ENCODE data around the gene ASXL1. TPM values are rescaled to one million over a fixed set of nuclear protein-coding genes. Genes with fewer than 3 reads are reported as not detected.
"Not testable (repeated sequence)": the region's sequence is repeated elsewhere in the genome, so short reads cannot be mapped to it uniquely, and the experiment has no call there.

Gene ASXL1
- polyA plus RNA-seq (2013, experiment 1 of 2) = 65.8 TPM
- polyA plus RNA-seq (2013, experiment 2 of 2) = 61.7 TPM

DNA sequence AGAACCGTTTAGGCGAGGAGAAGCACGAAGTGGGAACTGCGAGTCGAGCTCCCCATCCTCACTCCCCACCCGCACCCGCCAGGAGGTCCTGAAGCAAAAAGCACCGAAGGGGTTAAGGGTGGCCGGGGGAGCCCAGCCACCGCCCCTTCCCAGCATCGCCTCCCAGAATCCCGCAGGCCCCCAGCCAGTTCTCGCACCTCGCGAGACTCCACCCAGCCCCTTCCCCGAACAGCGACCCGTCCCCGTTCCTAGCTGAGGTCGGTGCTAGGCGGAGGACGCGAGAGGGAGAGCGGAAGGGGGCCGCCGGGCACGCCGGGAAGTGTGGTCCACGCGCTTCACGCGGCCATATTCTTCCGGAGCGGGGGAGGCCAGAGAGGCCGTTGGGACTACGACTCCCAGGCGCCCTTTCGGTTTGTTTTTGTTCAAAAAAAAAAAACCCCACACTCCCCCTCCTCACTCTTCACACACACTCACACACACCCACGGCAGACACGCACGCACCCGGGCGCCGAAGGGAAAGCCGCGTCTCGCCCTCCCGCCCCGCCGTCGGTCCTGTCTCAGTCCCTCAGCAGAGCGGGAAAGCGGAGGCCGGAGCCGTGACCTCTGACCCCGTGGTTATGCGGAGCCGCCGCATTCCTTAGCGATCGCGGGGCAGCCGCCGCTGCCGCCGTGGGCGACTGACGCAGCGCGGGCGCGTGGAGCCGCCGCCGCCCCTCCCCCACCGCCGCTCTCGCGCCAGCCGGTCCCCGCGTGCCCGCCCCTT, at the start of gene ASXL1:
Gene ASXL1, plus strand, starts transcription at position 463 of the 763 bp plus-strand sequence. CDS start 445 bp downstream, outside the sequence.
- H3K4me3 ChIP-seq (ENCODE audit: extremely low read depth, insufficient read depth, low read length, poor library complexity, severe bottlenecking) = peak within 1 kb of the TSS; percentile 83
- peaks cover 14% of the 10 kb centered on the region for H3K36me3 ChIP-seq (ENCODE audit: control insufficient read depth, insufficient read depth, low read length)
- H3K9me3 ChIP-seq (ENCODE audit: control insufficient read depth, low read length) = peaks cover 9% of the 10 kb centered on the region
- 0 to 1% methylated on average over 37 to 51 of the region's 83 CpGs for WGBS, 2 experiments (ENCODE audit: insufficient coverage in 2 of 2)
- peak within 1 kb of the TSS; percentile 99 for H3K27ac ChIP-seq (ENCODE audit: low read depth, low read length, severe bottlenecking)
- H3K4me1 ChIP-seq (ENCODE audit: control insufficient read depth, insufficient read depth, low read length, poor library complexity, severe bottlenecking) = peaks cover 25% of the 10 kb centered on the region

DNA sequence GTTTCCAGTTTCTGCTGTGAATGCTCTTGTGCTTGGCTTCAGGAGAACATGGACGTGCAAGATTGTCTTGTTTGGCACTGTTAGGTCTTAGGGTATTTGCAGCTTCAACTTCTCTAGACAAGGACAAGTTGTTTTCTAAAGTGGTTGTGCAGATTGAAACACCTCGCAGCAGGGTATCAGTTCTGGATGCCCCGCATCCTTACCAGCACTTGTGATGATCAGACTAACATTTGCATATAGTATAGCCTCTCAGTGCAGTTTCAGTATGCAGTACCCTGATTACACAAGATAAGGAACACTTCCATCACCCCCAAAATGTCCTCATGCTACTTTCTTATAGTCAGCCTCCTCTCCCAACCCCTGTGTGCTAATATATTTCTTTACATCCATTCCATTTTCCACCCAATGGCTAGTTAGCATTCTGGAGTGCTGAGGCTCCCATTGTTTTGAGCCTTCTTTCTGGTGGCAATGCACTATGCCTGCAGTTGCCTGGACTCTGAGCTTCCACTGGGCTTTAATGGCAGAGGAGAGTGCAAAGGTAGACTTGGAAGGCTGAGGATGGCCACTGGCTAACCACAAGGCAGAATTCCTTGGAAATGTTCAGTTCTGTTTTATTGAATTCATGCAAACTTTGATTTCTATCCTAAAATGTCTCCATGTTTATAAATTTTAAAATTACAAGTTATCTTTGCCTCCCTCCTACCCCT, 45.3 kb upstream of the ASXL1 start:
- H3K36me3 ChIP-seq (ENCODE audit: control insufficient read depth, insufficient read depth, low read length) = peaks cover 59% of the 10 kb centered on the region
- H3K27ac ChIP-seq (ENCODE audit: low read depth, low read length, severe bottlenecking) = no peak overlapping the region
- H3K9me3 ChIP-seq (ENCODE audit: control insufficient read depth, low read length) = no peaks in the 10 kb centered on the region
- WGBS, 2 experiments (ENCODE audit: insufficient coverage in 2 of 2) = 67 to 94% methylated on average over 1 to 2 of the region's 3 CpGs
- H3K4me1 ChIP-seq (ENCODE audit: control insufficient read depth, insufficient read depth, low read length, poor library complexity, severe bottlenecking) = no peaks in the 10 kb centered on the region
- H3K4me3 ChIP-seq (ENCODE audit: extremely low read depth, insufficient read depth, low read length, poor library complexity, severe bottlenecking) = no peak overlapping the region

DNA sequence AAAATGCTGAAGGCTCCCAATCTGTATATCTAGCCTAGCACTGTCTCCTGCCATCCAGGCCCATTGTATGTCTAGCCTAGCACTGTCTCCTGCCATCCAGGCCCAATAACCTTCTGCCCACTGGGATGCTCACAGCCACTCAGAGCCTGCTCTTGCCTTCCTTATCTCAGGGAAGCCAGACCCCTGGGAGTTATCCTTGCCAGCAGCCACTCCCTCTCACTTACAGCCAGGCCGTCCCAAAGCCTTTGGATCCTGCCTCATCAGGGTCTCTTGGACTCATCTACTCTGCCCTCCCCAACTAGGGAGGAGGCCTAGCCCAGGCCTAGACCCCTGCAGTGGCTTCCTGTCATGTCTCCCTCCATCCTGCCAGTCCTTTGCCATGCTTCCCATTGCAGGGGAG, 43.4 kb upstream of the ASXL1 start:
- no peak overlapping the region for H3K27ac ChIP-seq (ENCODE audit: low read depth, low read length, severe bottlenecking)
- H3K4me1 ChIP-seq (ENCODE audit: control insufficient read depth, insufficient read depth, low read length, poor library complexity, severe bottlenecking) = no peaks in the 10 kb centered on the region
- no peak overlapping the region for H3K4me3 ChIP-seq (ENCODE audit: extremely low read depth, insufficient read depth, low read length, poor library complexity, severe bottlenecking)
- H3K9me3 ChIP-seq (ENCODE audit: control insufficient read depth, low read length) = no peaks in the 10 kb centered on the region
- peaks cover 64% of the 10 kb centered on the region for H3K36me3 ChIP-seq (ENCODE audit: control insufficient read depth, insufficient read depth, low read length)
- WGBS, 2 experiments (ENCODE audit: insufficient coverage in 2 of 2) = 60 to 71% methylated on average over 1 of the region's 1 CpG

DNA sequence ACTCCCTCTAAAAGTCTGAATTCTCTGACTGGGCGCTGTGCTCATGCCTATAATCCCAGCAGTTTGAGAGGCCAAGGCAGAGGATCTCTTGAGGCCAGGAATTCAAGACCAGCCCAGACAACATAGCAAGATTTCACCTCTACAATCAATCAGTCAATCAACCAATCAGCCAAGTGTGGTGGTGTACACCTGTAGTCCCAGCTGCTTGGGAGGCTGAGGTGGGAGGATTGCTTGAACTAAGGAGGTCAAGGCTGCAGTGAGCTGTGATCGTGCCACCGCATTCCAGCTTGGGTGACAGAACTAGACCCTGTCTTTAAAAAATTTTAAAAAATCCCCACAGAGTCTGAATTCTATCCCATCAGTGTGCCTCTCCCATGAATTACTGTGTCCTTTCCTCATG, 42.7 kb upstream of the ASXL1 start:
- WGBS, 2 experiments (ENCODE audit: insufficient coverage in 2 of 2) = 90 to 93% methylated on average over 2 to 3 of the region's 3 CpGs
- Histone ChIP-seq H3K36me3 (ENCODE audit: control insufficient read depth, insufficient read depth, low read length) (peaks cover 59% of the 10 kb centered on the region), H3K9me3 (ENCODE audit: control insufficient read depth, low read length) (no peaks in the 10 kb centered on the region), H3K27ac (ENCODE audit: low read depth, low read length, severe bottlenecking) (no peak overlapping the region), H3K4me1 (ENCODE audit: control insufficient read depth, insufficient read depth, low read length, poor library complexity, severe bottlenecking) (no peaks in the 10 kb centered on the region), H3K4me3 (ENCODE audit: extremely low read depth, insufficient read depth, low read length, poor library complexity, severe bottlenecking) (no peak overlapping the region)

DNA sequence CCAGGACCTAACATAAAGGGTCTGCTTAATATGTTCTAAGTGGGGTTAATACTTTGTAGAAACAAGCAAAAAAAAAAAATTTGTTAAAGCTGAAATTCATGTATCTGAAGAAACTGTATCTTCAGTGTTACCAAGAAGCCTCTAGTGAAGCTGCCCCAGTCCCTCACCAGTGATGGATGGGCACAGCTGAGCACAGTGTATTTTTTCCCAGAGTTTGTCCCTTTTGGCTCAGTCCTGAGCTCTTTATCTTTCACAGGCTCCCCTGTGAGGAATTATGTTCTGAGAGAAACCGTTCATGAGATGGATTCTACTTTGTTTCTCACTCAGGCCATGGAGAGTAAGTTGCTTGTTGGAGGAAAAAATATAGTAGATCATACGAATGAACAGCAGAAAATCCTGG, 42.2 kb upstream of the ASXL1 start:
- H3K27ac ChIP-seq (ENCODE audit: low read depth, low read length, severe bottlenecking) = no peak overlapping the region
- H3K36me3 ChIP-seq (ENCODE audit: control insufficient read depth, insufficient read depth, low read length) = peaks cover 58% of the 10 kb centered on the region
- no peaks in the 10 kb centered on the region for H3K4me1 ChIP-seq (ENCODE audit: control insufficient read depth, insufficient read depth, low read length, poor library complexity, severe bottlenecking)
- no peaks in the 10 kb centered on the region for H3K9me3 ChIP-seq (ENCODE audit: control insufficient read depth, low read length)
- H3K4me3 ChIP-seq (ENCODE audit: extremely low read depth, insufficient read depth, low read length, poor library complexity, severe bottlenecking) = no peak overlapping the region
- WGBS, 2 experiments (ENCODE audit: insufficient coverage in 2 of 2) = 100% methylated on average over 2 of the region's 2 CpGs

DNA sequence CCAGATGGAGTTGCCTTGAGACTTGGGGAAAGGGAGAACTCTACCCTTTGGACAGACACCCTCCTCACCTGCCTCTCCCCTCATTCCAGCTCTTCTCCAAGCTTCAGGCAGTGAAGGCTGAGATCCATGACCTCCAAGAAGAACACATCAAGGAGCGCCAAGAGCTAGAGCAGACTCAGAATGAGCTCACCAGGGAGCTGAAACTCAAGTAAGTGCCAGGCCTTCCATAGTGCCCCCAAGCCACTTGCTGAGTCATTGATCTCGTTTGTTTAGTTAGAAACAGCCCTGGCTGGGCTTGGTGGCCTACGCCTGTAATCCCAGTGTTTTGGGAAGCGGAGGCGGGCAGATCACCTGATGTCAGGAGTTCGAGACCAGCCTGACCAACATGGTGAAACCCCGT, 41.5 kb upstream of the ASXL1 start:
- H3K36me3 ChIP-seq (ENCODE audit: control insufficient read depth, insufficient read depth, low read length) = peaks cover 58% of the 10 kb centered on the region
- H3K4me1 ChIP-seq (ENCODE audit: control insufficient read depth, insufficient read depth, low read length, poor library complexity, severe bottlenecking) = no peaks in the 10 kb centered on the region
- no peak overlapping the region for H3K4me3 ChIP-seq (ENCODE audit: extremely low read depth, insufficient read depth, low read length, poor library complexity, severe bottlenecking)
- H3K27ac ChIP-seq (ENCODE audit: low read depth, low read length, severe bottlenecking) = no peak overlapping the region
- WGBS, 2 experiments (ENCODE audit: insufficient coverage in 2 of 2) = 96 to 97% methylated on average over 7 of the region's 7 CpGs
- H3K9me3 ChIP-seq (ENCODE audit: control insufficient read depth, low read length) = no peaks in the 10 kb centered on the region

DNA sequence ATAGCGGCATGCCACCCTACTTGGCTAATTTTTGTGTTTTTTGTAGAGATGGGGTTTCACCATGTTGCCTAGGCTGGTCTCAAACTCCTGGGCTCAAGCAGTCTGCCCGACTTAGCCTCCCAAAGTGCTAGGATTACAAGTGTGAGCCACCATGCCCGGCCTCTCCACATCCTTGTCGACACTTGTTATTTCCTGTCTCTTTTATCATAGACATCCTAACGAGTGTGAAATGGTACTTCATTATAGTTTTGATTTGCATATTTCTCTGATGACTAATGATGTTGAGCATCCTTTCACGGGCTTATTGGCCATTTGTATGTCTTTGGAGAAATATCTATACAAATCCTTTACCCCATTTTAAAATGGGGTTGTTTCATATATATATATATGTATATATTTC, 39.0 kb upstream of the ASXL1 start:
- H3K27ac ChIP-seq (ENCODE audit: low read depth, low read length, severe bottlenecking) = no peak overlapping the region
- H3K36me3 ChIP-seq (ENCODE audit: control insufficient read depth, insufficient read depth, low read length) = peaks cover 44% of the 10 kb centered on the region
- H3K4me3 ChIP-seq (ENCODE audit: extremely low read depth, insufficient read depth, low read length, poor library complexity, severe bottlenecking) = no peak overlapping the region
- 92% methylated on average over 1 of the region's 6 CpGs; no CpG with 5 or more reads in 1 of the 2 experiments for WGBS, 2 experiments (ENCODE audit: insufficient coverage in 2 of 2)
- no peaks in the 10 kb centered on the region for H3K4me1 ChIP-seq (ENCODE audit: control insufficient read depth, insufficient read depth, low read length, poor library complexity, severe bottlenecking)
- H3K9me3 ChIP-seq (ENCODE audit: control insufficient read depth, low read length) = no peaks in the 10 kb centered on the region

DNA sequence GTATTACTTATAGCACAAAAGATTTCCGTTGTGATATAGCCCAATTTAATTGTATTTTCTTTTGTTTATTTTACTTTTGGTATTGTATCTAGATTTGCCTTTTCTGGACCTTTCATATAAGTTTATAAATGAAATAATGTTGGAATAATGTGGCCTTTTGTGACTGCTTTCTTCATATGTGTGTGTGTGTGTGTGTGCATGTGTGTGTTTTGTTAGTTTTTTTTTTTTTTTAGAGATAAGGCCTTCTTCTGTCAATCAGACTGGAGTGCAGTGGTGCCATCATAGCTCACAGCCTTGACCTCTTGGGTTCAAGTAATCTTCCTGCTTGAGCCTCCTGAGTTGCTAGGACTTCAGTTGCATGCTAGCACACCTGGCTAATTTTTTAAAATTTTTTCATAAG, 37.8 kb upstream of the ASXL1 start:
- no peak overlapping the region for H3K4me3 ChIP-seq (ENCODE audit: extremely low read depth, insufficient read depth, low read length, poor library complexity, severe bottlenecking)
- H3K27ac ChIP-seq (ENCODE audit: low read depth, low read length, severe bottlenecking) = no peak overlapping the region
- H3K4me1 ChIP-seq (ENCODE audit: control insufficient read depth, insufficient read depth, low read length, poor library complexity, severe bottlenecking) = no peaks in the 10 kb centered on the region
- WGBS, 2 experiments (ENCODE audit: insufficient coverage in 2 of 2) = 100% methylated on average over 1 of the region's 1 CpG; no CpG with 5 or more reads in 1 of the 2 experiments
- no peaks in the 10 kb centered on the region for H3K9me3 ChIP-seq (ENCODE audit: control insufficient read depth, low read length)
- H3K36me3 ChIP-seq (ENCODE audit: control insufficient read depth, insufficient read depth, low read length) = peaks cover 46% of the 10 kb centered on the region

DNA sequence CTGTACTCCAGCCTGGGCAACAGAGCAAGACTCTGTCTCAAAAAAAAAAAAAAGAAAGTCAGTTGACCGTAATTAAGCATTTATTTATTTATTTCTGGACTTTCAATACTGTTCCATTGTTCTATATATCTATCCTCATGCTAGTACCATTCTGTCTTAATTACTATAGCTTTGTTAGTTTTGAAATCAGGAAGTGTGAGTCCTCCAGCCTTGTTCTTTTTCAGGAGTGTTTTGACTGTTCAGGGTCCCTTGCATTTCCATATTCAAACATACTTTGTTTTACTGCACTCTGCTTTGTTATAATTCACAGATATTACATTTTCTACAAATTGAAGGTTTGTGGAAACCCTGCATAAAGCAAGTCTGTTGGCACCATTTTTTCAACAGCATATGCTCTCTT, 36.7 kb upstream of the ASXL1 start:
- WGBS, 2 experiments (ENCODE audit: insufficient coverage in 2 of 2) = no CpG with 5 or more reads among the region's 1 CpG
- peaks cover 35% of the 10 kb centered on the region for H3K36me3 ChIP-seq (ENCODE audit: control insufficient read depth, insufficient read depth, low read length)

DNA sequence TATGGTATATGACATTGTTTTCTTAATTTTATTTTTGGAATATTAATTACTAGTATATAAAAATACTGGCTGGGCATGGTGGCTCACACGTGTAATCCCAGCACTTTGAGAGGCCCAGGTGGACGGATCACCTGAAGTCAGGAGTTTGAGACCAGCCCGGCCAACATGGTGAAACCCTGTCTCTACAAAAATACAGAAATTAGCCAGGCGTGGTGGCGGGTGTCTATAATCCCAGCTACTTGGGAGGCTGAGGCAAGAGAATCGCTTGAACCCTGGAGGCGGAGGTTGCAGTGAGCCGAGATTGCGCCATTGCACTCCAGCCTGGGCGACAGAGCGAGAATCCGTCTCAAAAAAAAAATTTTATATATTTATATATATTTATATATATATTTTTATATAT, 35.9 kb upstream of the ASXL1 start:
- peaks cover 28% of the 10 kb centered on the region for H3K36me3 ChIP-seq (ENCODE audit: control insufficient read depth, insufficient read depth, low read length)
- not testable (repeated sequence) for H3K27ac ChIP-seq (ENCODE audit: low read depth, low read length, severe bottlenecking); H3K4me3 ChIP-seq (ENCODE audit: extremely low read depth, insufficient read depth, low read length, poor library complexity, severe bottlenecking); H3K9me3 ChIP-seq (ENCODE audit: control insufficient read depth, low read length)
- H3K4me1 ChIP-seq (ENCODE audit: control insufficient read depth, insufficient read depth, low read length, poor library complexity, severe bottlenecking) = peaks cover 14% of the 10 kb centered on the region
- whole genome bisulfite sequencing, 2 experiments (ENCODE audit: insufficient coverage in 2 of 2) = 93 to 97% methylated on average over 4 of the region's 12 CpGs

More for the DNA sequence above, 36.7 kb upstream of the ASXL1 start:
- Histone ChIP-seq H3K4me1 (ENCODE audit: control insufficient read depth, insufficient read depth, low read length, poor library complexity, severe bottlenecking) (peaks cover 5% of the 10 kb centered on the region), H3K27ac (ENCODE audit: low read depth, low read length, severe bottlenecking) (no peak overlapping the region), H3K9me3 (ENCODE audit: control insufficient read depth, low read length) (no peaks in the 10 kb centered on the region), H3K4me3 (ENCODE audit: extremely low read depth, insufficient read depth, low read length, poor library complexity, severe bottlenecking) (no peak overlapping the region)

DNA sequence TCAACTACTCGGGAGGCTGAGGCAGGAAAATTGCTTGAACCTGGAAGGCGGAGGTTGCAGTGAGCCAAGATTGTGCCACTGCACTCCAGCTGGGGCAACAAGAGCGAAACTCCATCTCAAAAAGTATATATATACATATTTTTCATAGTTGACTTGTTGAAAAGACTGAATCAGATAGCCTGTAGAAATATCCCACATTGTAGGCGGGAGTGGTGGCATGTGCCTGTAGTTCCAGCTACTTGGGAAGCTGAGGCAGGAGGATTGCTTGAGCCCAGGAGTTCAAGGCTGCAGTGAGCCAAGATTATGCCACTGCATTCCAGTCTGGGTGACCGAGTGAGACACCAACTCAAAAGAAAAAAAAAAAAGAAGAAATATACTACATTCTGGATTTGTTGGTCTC, 34.4 kb upstream of the ASXL1 start:
- H3K36me3 ChIP-seq (ENCODE audit: control insufficient read depth, insufficient read depth, low read length) = peaks cover 18% of the 10 kb centered on the region
- not testable (repeated sequence) for H3K4me3 ChIP-seq (ENCODE audit: extremely low read depth, insufficient read depth, low read length, poor library complexity, severe bottlenecking); H3K9me3 ChIP-seq (ENCODE audit: control insufficient read depth, low read length); H3K27ac ChIP-seq (ENCODE audit: low read depth, low read length, severe bottlenecking)
- WGBS, 2 experiments (ENCODE audit: insufficient coverage in 2 of 2) = 100% methylated on average over 1 of the region's 5 CpGs; no CpG with 5 or more reads in 1 of the 2 experiments
- H3K4me1 ChIP-seq (ENCODE audit: control insufficient read depth, insufficient read depth, low read length, poor library complexity, severe bottlenecking) = peaks cover 18% of the 10 kb centered on the region
